Astrocyte (in vitro differentiated cells and primary cell): ENCODE data around the gene EMC8.

Source experiments
- CTCF ChIP-seq: IDR thresholded peaks from 2 replicates; pipeline ENCODE4 v1.5.1; 2011; ENCODE audit warnings: low read depth, mild to moderate bottlenecking, inconsistent platforms, low read length, moderate library complexity; ENCODE audit not compliant: insufficient read depth
- EZH2 ChIP-seq: IDR thresholded peaks from 2 replicates; pipeline ENCODE4 v1.6.1; 2012; ENCODE audit warnings: mild to moderate bottlenecking, low read length, inconsistent platforms; ENCODE audit not compliant: insufficient read depth

- no peak for TF ChIP-seq CTCF
- no peak for TF ChIP-seq EZH2
Observed at GRCh38 chr16:85781156-85781555, 18.2 kb downstream of the EMC8 start.
